Fibroblast of skin of scalp (primary cell): ENCODE measurements around the gene CALR3.
"Not testable (repeated sequence)": the region's sequence is repeated elsewhere in the genome, so short reads cannot be mapped to it uniquely, and the experiment has no call there.

Experiments
- DNase-seq: peaks from one replicate; pipeline ENCODE4 v3.0.0-alpha.2; 2013

CALR3 gene

GRCh38 chr19:16496613-16496983 is 631 bp upstream of the CALR3 start:
- peak; percentile 50 for DNase-seq

GRCh38 chr19:16486476-16486875 is 9.5 kb downstream of the CALR3 start:
- DNase-seq, result not testable (repeated sequence)

- no peak for DNase-seq
These were observed 13.2 kb downstream of the CALR3 start for GRCh38 chr19:16482745-16483144.

- no peak for DNase-seq
These were observed 18.7 kb downstream of the CALR3 start for GRCh38 chr19:16477311-16477710.

- no peak for DNase-seq
These were observed 19.6 kb downstream of the CALR3 start for GRCh38 chr19:16476401-16476800.

- DNase-seq, result no peak
These were observed 22.0 kb downstream of the CALR3 start for GRCh38 chr19:16473875-16474392.

- DNase-seq, result no peak
These were observed 23.0 kb downstream of the CALR3 start for GRCh38 chr19:16472992-16473391.

- not testable (repeated sequence) for DNase-seq
These were observed 23.4 kb downstream of the CALR3 start for GRCh38 chr19:16472559-16472899.

- no peak for DNase-seq
These were observed 24.8 kb downstream of the CALR3 start for GRCh38 chr19:16470911-16471811.

- DNase-seq, result no peak
These were observed 25.4 kb downstream of the CALR3 start for GRCh38 chr19:16470541-16470910.

- no peak for DNase-seq
These were observed 28.4 kb downstream of the CALR3 start for GRCh38 chr19:16467581-16467980.

- not testable (repeated sequence) for DNase-seq
These were observed 29.1 kb downstream of the CALR3 start for GRCh38 chr19:16466802-16467427.

- DNase-seq, result no peak
These were observed 30.7 kb downstream of the CALR3 start for GRCh38 chr19:16465239-16465638.

GRCh38 chr19:16463991-16464575 is 31.9 kb downstream of the CALR3 start:
- no peak for DNase-seq

GRCh38 chr19:16463341-16463990 is 32.5 kb downstream of the CALR3 start:
- no peak for DNase-seq

GRCh38 chr19:16462757-16463250 is 33.2 kb downstream of the CALR3 start:
- DNase-seq, result no peak

GRCh38 chr19:16461630-16462051 is 34.3 kb downstream of the CALR3 start:
- DNase-seq, result no peak

GRCh38 chr19:16460454-16460853 is 35.5 kb downstream of the CALR3 start:
- no peak for DNase-seq

- no peak for DNase-seq
These were observed 36.3 kb downstream of the CALR3 start for GRCh38 chr19:16459680-16460079.

GRCh38 chr19:16458391-16459341 is 37.3 kb downstream of the CALR3 start:
- no peak for DNase-seq

- no peak for DNase-seq
These were observed 38.0 kb downstream of the CALR3 start for GRCh38 chr19:16457954-16458331.
